GM19239 (cell line): Measurements from ENCODE around the gene IGFBP5.

Source experiments
- DNase-seq: peaks from one replicate; pipeline ENCODE4 v3.0.0; 2011; ENCODE audit warnings: low spot score; ENCODE audit not compliant: insufficient read length
- FAIRE-seq: peaks from 2 replicates; lab custom pipeline; 2011; peaks lifted over from hg19 to GRCh38; lab: Jason Lieb, UNC

IGFBP5 gene

GRCh38 chr2:216626168-216626874 is 69.0 kb downstream of the IGFBP5 start:
- FAIRE-seq (no peak), DNase-seq (no peak)

- DNase-seq: no peak
- no peak for FAIRE-seq
Measured at GRCh38 chr2:216624251-216624650, 71.1 kb downstream of the IGFBP5 start.

GRCh38 chr2:216622526-216622925 is 72.8 kb downstream of the IGFBP5 start:
- DNase-seq: no peak
- no peak for FAIRE-seq
